ENCODE results near the gene OBSCN. TPM values are rescaled to one million over a fixed set of nuclear protein-coding genes. Genes with fewer than 3 reads are reported as not detected.

OBSCN gene, protein sequence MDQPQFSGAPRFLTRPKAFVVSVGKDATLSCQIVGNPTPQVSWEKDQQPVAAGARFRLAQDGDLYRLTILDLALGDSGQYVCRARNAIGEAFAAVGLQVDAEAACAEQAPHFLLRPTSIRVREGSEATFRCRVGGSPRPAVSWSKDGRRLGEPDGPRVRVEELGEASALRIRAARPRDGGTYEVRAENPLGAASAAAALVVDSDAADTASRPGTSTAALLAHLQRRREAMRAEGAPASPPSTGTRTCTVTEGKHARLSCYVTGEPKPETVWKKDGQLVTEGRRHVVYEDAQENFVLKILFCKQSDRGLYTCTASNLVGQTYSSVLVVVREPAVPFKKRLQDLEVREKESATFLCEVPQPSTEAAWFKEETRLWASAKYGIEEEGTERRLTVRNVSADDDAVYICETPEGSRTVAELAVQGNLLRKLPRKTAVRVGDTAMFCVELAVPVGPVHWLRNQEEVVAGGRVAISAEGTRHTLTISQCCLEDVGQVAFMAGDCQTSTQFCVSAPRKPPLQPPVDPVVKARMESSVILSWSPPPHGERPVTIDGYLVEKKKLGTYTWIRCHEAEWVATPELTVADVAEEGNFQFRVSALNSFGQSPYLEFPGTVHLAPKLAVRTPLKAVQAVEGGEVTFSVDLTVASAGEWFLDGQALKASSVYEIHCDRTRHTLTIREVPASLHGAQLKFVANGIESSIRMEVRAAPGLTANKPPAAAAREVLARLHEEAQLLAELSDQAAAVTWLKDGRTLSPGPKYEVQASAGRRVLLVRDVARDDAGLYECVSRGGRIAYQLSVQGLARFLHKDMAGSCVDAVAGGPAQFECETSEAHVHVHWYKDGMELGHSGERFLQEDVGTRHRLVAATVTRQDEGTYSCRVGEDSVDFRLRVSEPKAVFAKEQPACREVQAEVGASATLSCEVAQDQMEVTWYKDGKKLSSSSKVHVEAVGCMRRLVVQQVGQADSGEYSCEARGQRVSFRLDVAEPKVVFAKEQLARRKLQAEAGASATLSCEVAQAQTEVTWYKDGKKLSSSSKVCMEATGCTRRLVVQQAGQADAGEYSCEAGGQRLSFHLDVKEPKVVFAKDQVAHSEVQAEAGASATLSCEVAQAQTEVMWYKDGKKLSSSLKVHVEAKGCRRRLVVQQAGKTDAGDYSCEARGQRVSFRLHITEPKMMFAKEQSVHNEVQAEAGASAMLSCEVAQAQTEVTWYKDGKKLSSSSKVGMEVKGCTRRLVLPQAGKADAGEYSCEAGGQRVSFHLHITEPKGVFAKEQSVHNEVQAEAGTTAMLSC (N-terminal part only)
- total RNA-seq: 21.4 and 22.3 TPM in 2 replicates

DNA sequence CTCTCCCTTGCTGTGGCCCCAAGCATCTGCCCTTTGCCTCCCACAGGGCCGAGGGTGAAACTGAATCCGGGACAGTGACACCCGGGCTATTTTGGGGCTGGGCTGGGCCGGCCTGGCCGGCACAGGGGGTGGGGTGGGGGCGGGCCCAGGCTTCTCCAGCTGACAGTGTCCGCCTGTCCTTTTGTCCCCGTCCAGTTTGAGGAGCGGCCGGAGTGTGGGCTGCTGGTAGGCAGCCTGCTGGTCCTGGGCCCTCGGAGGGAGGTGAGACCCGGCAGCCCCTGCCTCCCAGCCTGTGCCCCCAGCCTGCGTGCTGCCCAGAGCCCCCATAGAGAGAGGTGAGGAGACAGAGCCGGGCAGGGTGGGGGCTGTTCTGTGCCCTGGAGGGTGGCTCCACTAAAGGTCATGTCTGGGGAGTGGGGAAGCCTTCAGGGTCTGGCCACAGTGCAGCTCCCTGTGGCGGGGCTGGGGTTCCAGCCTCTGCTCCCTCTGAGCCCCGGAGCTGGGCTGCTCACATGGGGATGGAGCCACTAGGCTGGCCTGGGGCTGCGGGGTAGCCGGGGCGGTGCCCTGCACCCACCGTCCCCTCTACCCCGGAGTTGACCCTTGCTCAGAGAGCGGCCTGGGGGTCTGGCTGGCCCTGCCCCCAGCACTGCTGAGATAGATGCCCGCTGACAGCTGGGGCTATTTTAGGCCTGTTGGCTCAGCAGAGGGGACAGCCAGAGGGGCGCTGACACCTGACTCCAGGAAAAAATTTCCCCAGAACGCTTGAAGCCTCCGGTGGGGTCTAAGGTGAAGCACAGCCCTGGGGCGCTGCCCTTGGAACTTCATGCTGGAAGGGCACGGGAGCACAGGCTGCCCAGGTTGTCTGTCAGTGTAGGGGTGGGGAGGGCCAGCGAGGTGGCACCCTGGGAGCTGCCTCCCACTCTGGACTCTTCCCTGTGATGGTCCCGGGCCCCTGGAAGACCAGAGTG, at the start of gene OBSCN:
OBSCN (plus strand) TSS at position 194 of the 971 bp plus-strand sequence. CDS start 3,740 bp downstream, outside the sequence.
- no peaks in the 10 kb centered on the region for H3K36me3 Mint-ChIP-seq (ENCODE audit: low read depth)
- no peak within 1 kb of the TSS for H3K27ac Mint-ChIP-seq
- no peak for DNase-seq
- H3K27me3 Mint-ChIP-seq: peaks cover 6% of the 10 kb centered on the region
- no peaks in the 10 kb centered on the region for H3K9me3 Mint-ChIP-seq
- H3K4me1 Mint-ChIP-seq: peaks cover 2% of the 10 kb centered on the region
- intact Hi-C loops (cut with micrococcal nuclease): no loop called here
- H3K4me3 Mint-ChIP-seq: no peak within 1 kb of the TSS

DNA sequence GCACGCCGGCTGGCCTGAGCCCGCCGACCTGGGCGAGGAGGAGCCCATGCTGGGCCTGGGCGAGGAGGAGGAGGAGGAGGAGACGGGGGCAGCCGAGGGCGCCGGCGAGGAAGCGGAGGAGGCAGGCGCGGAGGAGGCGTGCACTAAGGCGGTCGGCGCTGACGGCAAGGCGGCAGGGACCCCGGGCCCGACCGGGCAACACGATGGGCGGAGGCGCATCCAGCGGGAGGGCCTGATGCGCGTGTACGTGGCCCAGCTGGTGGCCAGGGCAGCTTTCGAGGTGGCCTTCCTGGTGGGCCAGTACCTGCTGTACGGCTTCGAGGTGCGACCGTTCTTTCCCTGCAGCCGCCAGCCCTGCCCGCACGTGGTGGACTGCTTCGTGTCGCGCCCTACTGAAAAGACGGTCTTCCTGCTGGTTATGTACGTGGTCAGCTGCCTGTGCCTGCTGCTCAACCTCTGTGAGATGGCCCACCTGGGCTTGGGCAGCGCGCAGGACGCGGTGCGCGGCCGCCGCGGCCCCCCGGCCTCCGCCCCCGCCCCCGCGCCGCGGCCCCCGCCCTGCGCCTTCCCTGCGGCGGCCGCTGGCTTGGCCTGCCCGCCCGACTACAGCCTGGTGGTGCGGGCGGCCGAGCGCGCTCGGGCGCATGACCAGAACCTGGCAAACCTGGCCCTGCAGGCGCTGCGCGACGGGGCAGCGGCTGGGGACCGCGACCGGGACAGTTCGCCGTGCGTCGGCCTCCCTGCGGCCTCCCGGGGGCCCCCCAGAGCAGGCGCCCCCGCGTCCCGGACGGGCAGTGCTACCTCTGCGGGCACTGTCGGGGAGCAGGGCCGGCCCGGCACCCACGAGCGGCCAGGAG, 49.5 kb upstream of the OBSCN start:
- DNase-seq: no peak
- intact Hi-C loops (cut with micrococcal nuclease): no loop called here
- H3K27ac Mint-ChIP-seq: no peak overlapping the region
- H3K9me3 Mint-ChIP-seq: no peaks in the 10 kb centered on the region
- no peaks in the 10 kb centered on the region for H3K36me3 Mint-ChIP-seq (ENCODE audit: low read depth)
- no peaks in the 10 kb centered on the region for H3K27me3 Mint-ChIP-seq
- no peak overlapping the region for H3K4me3 Mint-ChIP-seq
- H3K4me1 Mint-ChIP-seq: peaks cover 15% of the 10 kb centered on the region

DNA sequence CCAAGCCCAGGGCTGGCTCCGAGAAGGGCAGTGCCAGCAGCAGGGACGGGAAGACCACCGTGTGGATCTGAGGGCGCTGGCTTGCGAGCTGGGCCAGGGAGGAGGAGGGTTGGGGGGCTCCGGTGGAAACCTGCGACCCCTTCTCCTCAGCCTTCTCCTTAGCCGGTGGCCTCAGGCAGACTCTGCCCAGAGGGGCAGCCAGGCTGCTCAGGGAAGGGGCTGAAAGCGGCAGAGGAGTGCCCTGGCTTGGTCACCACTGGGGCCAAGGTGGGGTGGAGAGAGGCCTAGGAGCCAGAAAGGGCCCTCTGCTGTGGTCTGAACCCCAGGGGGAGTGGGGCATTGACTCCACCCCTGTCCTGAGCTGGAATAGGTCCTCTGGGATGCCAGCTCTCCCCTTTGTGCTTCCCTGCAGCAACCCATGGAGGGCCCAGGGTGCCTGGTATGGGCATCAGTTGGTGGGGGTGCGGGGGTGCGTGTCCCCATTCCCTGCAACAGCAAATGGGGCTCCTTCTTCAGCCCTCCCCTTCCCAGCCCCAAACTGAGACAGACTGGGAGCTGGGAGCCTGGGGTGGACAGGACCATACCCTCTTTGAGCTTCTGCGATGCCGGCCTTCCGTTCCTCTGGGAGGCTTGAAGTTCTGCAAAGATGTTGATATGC, 48.7 kb upstream of the OBSCN start:
- intact Hi-C loops (cut with micrococcal nuclease): no loop called here
- peaks cover 15% of the 10 kb centered on the region for H3K4me1 Mint-ChIP-seq
- no peaks in the 10 kb centered on the region for H3K36me3 Mint-ChIP-seq (ENCODE audit: low read depth)
- H3K4me3 Mint-ChIP-seq: no peak overlapping the region
- H3K27ac Mint-ChIP-seq: no peak overlapping the region
- no peak for DNase-seq
- H3K27me3 Mint-ChIP-seq: no peaks in the 10 kb centered on the region
- no peaks in the 10 kb centered on the region for H3K9me3 Mint-ChIP-seq

DNA sequence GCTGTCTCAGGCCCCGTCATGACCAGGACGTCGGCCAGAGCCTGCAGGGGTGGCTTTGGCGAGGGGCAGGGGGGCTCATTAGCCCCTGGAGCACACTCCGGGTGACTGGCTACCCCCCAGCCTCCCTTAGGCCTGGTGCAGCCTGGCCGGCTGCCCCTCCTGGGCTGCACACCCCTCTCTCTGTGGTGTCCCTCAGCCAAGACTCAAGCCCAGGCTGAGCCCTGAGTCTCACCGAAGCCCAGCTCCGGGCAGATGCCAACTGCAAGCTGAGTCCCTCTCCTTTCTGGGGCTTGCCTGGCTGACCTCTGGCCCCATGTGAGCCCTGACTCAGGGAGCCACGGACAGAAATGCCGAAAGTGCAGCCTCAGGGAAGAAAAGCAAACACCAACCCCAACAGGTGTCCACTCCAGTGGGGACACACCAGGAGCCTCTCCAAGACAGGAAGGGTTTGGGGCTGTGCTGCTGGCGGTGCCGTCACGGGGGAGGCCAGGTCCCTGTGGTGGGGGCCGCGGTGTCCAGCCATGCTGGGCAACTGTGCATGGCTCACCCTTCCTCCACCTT, 47.6 kb upstream of the OBSCN start:
- Mint-ChIP-seq H3K36me3 (ENCODE audit: low read depth) (no peaks in the 10 kb centered on the region), H3K4me1 (peaks cover 16% of the 10 kb centered on the region), H3K27me3 (no peaks in the 10 kb centered on the region), H3K4me3 (no peak overlapping the region), H3K9me3 (no peaks in the 10 kb centered on the region), H3K27ac (no peak overlapping the region)
- intact Hi-C loops (cut with micrococcal nuclease): loop anchor here (10.0 kb wide), 2 partner anchors 115 to 395 kb away; no protein-coding TSS in a partner anchor
- no peak for DNase-seq

DNA sequence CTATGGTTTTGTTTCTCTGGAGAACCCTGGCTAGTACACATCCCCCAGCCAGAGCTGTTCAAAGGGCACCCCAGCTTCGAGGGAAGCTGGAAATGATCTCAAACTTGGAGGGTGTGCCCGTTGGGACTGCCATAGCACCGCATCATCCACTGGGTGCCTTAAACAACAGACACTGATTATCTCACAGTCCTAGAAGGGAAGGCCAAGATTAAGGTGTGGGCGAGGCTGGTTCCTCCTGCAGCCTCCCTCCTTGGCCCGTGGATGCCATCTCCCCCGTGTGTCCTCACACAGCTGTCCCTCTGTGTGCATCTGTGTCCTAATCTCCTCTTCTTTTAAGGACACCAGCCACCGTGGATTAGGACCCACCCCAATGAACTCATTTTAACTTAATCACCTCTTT, 46.5 kb upstream of the OBSCN start:
- Mint-ChIP-seq H3K4me3 (no peak overlapping the region), H3K36me3 (ENCODE audit: low read depth) (no peaks in the 10 kb centered on the region), H3K27me3 (no peaks in the 10 kb centered on the region), H3K27ac (no peak overlapping the region), H3K9me3 (no peaks in the 10 kb centered on the region), H3K4me1 (peaks cover 15% of the 10 kb centered on the region)
- DNase-seq: no peak
- intact Hi-C loops (cut with micrococcal nuclease): loop anchor here (10.0 kb wide), 2 partner anchors 113 to 397 kb away; no protein-coding TSS in a partner anchor

DNA sequence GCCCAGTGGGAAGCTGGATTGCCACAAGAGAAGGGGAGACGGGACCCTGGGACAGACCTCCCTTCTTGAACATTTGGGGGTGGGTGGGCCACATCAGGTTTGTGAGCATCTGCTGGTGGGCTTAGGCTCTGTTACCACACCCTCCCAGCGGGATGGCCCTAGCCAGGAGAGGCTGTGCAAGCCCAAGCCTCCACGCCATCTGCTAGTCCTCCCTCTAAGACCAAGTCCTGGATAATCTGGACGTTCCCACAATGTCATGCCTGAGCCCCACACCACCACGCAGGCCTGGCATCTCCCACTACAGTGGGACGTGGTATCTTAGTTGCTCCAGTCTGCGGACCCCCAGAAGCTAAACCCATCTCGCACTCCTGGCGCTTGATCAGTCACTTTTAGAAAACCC, 46.0 kb upstream of the OBSCN start:
- Mint-ChIP-seq H3K27ac (no peak overlapping the region), H3K36me3 (ENCODE audit: low read depth) (no peaks in the 10 kb centered on the region), H3K27me3 (no peaks in the 10 kb centered on the region), H3K4me1 (peaks cover 19% of the 10 kb centered on the region), H3K9me3 (no peaks in the 10 kb centered on the region), H3K4me3 (no peak overlapping the region)
- no peak for DNase-seq
- intact Hi-C loops (cut with micrococcal nuclease): loop anchor here (10.0 kb wide), 2 partner anchors 113 to 397 kb away; no protein-coding TSS in a partner anchor

DNA sequence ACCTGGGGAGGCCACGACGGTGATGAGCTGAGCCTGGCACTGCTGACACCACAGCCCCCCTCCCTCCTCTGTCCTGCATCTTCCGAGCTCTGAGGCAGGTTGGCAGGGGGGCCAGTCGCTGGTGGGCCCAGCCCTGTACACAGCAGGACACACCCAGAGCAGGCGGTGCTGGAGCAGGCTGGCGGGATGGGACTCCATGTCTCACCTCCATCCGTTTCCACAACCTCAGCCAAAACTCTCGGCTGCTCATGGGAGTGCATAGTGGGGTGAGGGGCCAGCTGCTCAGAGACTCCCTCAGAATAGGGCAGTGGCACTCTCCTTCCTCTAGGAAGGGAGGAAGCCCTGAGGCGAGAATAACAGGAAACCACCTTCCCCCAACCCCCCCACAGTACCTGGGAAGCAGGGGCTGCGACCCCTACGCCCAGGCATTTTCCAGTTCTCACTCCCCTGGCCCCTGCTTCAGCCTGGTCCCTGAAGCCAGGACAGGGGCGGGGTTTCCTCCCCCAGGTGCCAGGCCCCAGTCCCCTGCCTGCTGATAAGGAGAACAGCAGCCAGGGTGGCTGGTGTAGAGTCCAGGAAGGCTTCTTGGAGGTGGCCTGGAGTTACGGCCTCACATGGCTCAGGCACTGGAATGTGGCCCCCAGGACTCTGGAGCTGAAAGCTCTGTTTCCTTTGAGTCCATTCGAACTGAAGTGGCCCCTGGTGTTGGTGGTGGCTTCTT, 45.4 kb upstream of the OBSCN start:
- no peaks in the 10 kb centered on the region for H3K36me3 Mint-ChIP-seq (ENCODE audit: low read depth)
- H3K4me3 Mint-ChIP-seq: no peak overlapping the region

DNA sequence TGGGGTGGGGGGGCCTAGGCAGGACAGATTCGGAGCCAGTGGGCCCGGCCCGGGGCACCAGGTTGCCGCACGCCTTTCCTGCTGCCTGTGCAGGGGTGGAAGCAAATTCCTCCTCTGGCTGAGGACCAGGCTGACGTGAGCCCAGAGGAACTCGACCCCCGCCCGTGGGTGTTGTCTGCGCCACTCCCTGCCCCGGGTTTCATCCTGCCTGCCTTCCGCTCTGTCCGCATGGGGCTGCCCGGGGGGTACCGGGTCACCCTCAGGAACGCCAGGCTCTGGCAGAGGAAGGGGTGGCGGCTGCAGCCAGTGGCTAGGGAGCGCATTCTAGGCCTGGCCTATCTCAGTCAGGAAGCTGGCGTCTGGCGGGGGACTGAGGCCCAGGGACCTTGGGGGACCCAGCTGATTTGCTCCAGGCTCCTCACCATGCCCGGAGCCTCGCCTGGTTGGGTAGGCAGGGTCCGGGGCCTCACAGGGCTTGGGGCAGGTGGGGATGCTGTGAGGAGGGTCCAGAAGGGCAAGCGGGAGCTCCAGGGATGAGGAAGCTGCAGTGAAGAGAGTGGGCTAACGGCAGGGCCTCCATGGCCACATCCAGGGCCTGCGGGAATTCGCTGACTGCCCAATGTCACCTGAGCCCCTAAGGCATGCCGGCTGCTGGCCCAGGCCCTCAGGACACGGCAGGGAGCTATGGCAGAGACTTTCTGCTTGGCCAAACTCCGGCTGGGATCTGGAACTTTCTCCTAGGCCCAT, 44.7 kb upstream of the OBSCN start:
- H3K36me3 Mint-ChIP-seq (ENCODE audit: low read depth): no peaks in the 10 kb centered on the region
- no peak overlapping the region for H3K4me3 Mint-ChIP-seq
- H3K4me1 Mint-ChIP-seq: peaks cover 25% of the 10 kb centered on the region
- H3K9me3 Mint-ChIP-seq: no peaks in the 10 kb centered on the region
- no peaks in the 10 kb centered on the region for H3K27me3 Mint-ChIP-seq
- intact Hi-C loops (cut with micrococcal nuclease): loop anchor here (10.0 kb wide), 2 partner anchors 112 to 398 kb away; no protein-coding TSS in a partner anchor
- no peak for DNase-seq
- H3K27ac Mint-ChIP-seq: no peak overlapping the region

More for the DNA sequence above, 45.4 kb upstream of the OBSCN start:
- Mint-ChIP-seq H3K9me3 (no peaks in the 10 kb centered on the region), H3K27ac (no peak overlapping the region), H3K4me1 (peaks cover 21% of the 10 kb centered on the region), H3K27me3 (no peaks in the 10 kb centered on the region)
- DNase-seq: no peak
- intact Hi-C loops (cut with micrococcal nuclease): loop anchor here (10.0 kb wide), 2 partner anchors 112 to 398 kb away; no protein-coding TSS in a partner anchor

DNA sequence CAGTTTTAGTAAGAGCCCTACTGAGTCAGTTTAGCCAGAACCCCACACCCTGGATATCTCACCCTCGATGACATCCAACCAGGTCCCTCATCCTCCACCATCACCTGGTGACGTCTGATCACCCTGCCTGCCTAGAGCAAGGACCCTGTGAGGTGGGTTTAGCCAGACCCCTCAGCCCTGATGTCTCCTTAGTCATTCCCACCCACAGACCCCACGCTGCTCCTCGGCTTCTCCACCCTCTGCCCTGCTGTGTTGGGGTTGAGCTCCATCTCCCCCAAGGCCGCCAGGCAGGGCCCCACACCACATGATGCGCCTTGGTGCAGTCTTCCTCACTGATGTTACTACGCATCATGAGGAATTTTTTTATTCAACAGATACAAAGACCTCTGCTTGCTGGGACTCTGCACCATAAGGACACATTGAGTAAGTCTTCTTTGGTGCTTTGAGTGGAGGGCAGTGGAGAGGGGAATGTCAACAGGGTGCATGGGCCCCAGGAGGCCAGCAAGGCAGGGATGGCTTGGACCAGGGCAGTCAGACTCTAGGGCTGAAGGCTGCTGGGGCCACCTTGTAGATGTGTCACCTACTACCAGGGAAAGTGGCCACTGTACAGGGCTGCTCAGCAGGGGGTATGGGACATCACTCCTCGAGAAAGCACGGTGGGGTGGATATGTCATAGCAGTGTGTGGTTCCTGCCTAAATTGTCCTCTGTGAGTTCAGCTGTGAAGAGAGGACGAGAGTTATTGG, 43.9 kb upstream of the OBSCN start:
- peak overlapping the region; percentile 91 for H3K4me3 Mint-ChIP-seq
- peak overlapping the region; percentile 93 for H3K27ac Mint-ChIP-seq
- peaks cover 25% of the 10 kb centered on the region for H3K4me1 Mint-ChIP-seq
- H3K9me3 Mint-ChIP-seq: no peaks in the 10 kb centered on the region
- intact Hi-C loops (cut with micrococcal nuclease): loop anchor here (10.0 kb wide), 2 partner anchors 111 to 399 kb away; no protein-coding TSS in a partner anchor
- DNase-seq: no peak
- H3K27me3 Mint-ChIP-seq: no peaks in the 10 kb centered on the region
- no peaks in the 10 kb centered on the region for H3K36me3 Mint-ChIP-seq (ENCODE audit: low read depth)
